Measurements from ENCODE around the gene C11orf42. TPM values are rescaled to one million over a fixed set of nuclear protein-coding genes. Genes with fewer than 3 reads are reported as not detected.

The C11orf42 gene
- total and polyA plus RNA-seq, 2 donors (not counting 3 experiments of a cell fraction or from before 2014, with no cell fraction given), result not detected

DNA sequence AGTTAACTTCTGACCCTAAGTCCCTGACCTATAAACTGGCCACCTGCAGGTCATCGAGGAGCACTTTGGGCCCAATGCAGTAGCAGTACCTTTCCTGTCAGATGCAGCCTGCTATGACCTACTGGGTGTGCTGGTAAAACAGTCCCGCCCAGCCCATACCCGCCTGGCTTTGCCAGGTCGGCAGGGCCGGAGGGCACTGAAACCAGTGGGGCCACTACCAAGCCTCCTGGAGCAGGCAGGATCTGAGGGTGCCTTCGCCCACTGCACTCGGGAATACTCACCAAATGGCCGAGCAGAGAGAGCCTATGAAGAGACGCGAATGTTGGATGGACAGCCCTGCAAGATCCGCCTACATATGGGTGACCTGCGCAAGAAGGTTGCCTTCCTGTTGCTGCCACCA lies 4.4 kb downstream of the C11orf42 start:
- Histone ChIP-seq H2AFZ (ENCODE audit: low read depth, low read length) (no peak overlapping the region), H3K9ac (replicated peaks; ENCODE audit: extremely low read depth, insufficient read depth, low read length) (no peak overlapping the region), H3K79me2 (ENCODE audit: control insufficient read depth, insufficient read depth, low read length) (no peaks in the 10 kb centered on the region), H3K4me3 (replicated peaks in 1 of 3; ENCODE audit: insufficient read depth in 1 of 3, low read depth in 1 of 3, low read length in 3 of 3) (no peak overlapping the region), H3K27me3 (ENCODE audit: control insufficient read depth in 2 of 2, insufficient read depth in 2 of 2, low read length in 2 of 2) (no peaks in the 10 kb centered on the region), H3K9me3 (replicated peaks; ENCODE audit: control insufficient read depth, insufficient read depth, low read length) (no peaks in the 10 kb centered on the region), H3K4me1 (ENCODE audit: control insufficient read depth, extremely low read depth, insufficient read depth, low read length) (no peaks in the 10 kb centered on the region), H4K20me1 (replicated peaks; ENCODE audit: control insufficient read depth, extremely low read depth, insufficient read depth, low read length) (no peaks in the 10 kb centered on the region), H3K36me3 (ENCODE audit: control insufficient read depth in 2 of 2, extremely low read depth in 1 of 2, insufficient read depth in 2 of 2, low read length in 2 of 2) (peaks cover 0 to 20% of the 10 kb centered on the region in 2 experiments), H3K9me1 (replicated peaks; ENCODE audit: control insufficient read depth, extremely low read depth, insufficient read depth, low read length) (no peaks in the 10 kb centered on the region), H3K27ac (ENCODE audit: insufficient read depth, low read depth, low read length) (no peak overlapping the region), H3K4me2 (ENCODE audit: insufficient read depth, low read length) (no peak overlapping the region)
- dilution Hi-C loops (cut with MboI; ENCODE audit: extremely low pct_ligation_motif_present, low sequenced_read_pairs) (no loop called here), intact Hi-C loops (cut with micrococcal nuclease) (no loop called here)
- no peak for FAIRE-seq
- TF ChIP-seq CTCF (IDR thresholded peaks at IDR 0.05; ENCODE audit: extremely low read depth in 1 of 2, insufficient read depth in 1 of 2, low read depth in 1 of 2, low read length in 2 of 2), result no peak
- TF ChIP-seq GATA2 (IDR thresholded peaks at IDR 0.05; ENCODE audit: insufficient read depth, insufficient read length, low read depth, low read length), result no peak
- no peak for TF ChIP-seq JUN (IDR thresholded peaks at IDR 0.05; ENCODE audit: borderline replicate concordance, insufficient read depth, insufficient read length, low read depth)
- no peak for TF ChIP-seq MYC (IDR thresholded peaks at IDR 0.05; ENCODE audit: low read depth, low read length)
- no peak for TF ChIP-seq POLR2A (IDR thresholded peaks at IDR 0.05; ENCODE audit: low read depth, low read length)
- TF ChIP-seq EZH2 (IDR thresholded peaks at IDR 0.05; ENCODE audit: borderline replicate concordance, low read depth, low read length, severe bottlenecking), result no peak
- no peak for DNase-seq (ENCODE audit: low read depth, low spot score)
- POLR2A ChIA-PET, result no interaction called here
- no TSS peak for BruUV-seq (replicated peaks)
- CTCF ChIA-PET, result no interaction called here

Data from endothelial cell of umbilical vein (primary cell).